Measurements from ENCODE around the gene ESAM.

DNA sequence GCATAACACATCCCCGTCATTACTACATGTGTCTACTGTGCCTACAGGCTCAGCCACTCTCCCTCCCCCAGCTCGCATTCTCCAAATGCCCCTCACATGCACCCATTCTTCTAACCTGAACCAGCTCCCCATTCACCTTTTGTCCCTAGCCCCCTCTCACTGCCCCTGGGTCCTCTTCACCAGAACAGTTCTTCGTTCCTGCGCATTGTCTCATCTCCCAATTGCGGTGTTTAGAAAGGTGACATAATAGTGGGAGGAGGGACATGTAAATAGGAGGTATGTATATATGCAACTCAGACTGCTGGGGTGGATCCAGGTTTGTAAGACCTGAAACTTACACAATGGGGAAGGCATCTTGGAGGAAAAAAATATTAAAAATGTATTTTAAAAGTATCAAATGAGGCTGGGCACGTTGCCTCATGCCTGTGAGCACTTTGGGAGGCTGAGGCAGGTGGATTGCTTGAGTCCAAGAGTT, 5.3 kb downstream of the ESAM start:
- TF ChIP-seq, protein P1, sequence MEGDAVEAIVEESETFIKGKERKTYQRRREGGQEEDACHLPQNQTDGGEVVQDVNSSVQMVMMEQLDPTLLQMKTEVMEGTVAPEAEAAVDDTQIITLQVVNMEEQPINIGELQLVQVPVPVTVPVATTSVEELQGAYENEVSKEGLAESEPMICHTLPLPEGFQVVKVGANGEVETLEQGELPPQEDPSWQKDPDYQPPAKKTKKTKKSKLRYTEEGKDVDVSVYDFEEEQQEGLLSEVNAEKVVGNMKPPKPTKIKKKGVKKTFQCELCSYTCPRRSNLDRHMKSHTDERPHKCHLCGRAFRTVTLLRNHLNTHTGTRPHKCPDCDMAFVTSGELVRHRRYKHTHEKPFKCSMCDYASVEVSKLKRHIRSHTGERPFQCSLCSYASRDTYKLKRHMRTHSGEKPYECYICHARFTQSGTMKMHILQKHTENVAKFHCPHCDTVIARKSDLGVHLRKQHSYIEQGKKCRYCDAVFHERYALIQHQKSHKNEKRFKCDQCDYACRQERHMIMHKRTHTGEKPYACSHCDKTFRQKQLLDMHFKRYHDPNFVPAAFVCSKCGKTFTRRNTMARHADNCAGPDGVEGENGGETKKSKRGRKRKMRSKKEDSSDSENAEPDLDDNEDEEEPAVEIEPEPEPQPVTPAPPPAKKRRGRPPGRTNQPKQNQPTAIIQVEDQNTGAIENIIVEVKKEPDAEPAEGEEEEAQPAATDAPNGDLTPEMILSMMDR (IDR thresholded peaks at IDR 0.05): no peak
- no peak for TF ChIP-seq ZFX (IDR thresholded peaks at IDR 0.05; ENCODE audit: borderline replicate concordance)

Data from 22Rv1 (cell line).